Fibroblast of skin of right quadriceps (primary cell): ENCODE results near the gene L3MBTL2.
"Not testable (repeated sequence)": the region's sequence is repeated elsewhere in the genome, so short reads cannot be mapped to it uniquely, and the experiment has no call there.

ENCODE experiments used
- DNase-seq: peaks from one replicate; pipeline ENCODE4 v3.0.0-alpha.2; 2013

L3MBTL2 gene

DNA sequence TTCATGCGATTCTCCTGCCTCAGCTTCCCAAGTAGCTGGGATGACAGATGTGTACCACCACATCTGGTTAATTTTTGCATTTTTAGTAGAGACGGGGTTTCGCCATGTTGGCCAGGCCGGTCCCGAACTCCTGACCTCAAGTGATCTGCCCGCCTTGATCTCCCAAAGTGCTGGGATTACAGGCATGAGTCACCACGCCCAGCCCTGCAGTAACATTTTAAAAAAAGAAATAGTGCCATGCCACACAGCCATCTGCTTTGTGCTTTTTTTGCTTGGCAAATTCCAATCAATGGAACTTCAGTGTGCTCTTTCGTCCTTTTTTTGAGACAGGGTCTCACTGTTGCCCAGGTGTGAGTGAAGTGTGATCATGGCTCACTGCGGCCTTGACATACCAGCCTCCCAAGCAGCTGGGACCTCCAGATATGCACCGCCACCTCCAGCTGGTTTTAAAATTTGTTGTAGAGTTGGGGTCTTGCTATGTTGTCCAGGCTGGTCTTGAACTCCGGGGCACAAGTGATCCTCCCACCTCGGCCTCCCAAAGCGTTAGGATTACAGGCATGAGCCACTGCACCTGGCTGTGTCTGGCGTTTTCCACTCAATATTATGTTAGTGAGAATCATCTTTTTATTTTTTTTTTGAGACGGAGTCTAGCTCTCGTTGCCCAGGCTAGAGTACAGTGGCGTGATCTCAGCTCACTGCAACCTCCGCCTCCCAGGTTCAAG lies 37.4 kb downstream of the L3MBTL2 start:
- DNase-seq = no peak

- no peak for DNase-seq
Observed at GRCh38 chr22:41243361-41243760, 38.2 kb downstream of the L3MBTL2 start.

DNA sequence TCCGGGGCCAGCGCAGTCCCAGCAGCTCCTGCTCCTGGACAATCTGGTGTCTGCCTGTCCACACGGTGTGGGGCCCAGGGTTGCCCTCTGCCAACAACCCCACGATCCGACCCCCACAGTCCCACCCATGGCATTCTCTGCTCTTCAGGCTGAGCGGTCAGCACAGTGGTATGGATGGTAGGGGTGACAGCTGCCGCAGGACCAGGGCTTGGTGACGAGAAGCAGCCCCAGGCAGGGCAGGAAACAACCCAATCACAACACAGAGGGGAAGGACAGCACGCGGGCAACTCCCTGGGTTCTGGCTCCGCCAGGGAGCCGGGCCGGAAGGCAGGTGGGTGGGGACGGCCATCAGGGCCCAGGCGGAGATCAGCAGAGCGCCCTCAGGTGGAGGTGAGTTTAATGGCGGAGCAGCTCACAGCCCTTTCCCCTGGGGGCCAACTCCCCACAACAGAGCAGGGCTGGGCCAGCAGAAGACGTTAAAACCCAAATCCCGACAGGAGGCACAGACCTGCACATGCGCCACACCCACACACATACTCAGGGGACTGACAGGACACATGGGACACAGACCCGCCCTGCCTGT lies 40.9 kb downstream of the L3MBTL2 start:
- no peak for DNase-seq

DNA sequence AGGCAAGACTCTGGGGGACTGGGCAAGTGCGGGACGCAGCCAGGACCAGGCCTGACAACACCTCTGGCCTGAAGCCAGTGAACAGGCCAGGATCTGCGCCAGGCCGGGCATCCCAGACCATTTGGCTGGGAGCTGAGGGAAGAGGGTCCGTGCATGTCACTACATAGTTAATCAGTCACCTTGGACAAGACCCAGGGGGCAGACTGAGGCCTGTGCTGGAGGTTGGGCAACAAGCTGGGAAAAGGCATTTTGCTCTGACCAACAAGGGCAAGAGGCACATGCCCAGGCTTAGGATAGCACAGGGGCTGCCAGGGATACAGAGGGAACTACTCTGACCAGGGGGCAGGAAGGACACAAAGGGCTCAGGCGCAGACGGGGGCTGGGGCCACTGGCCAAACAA lies 42.6 kb downstream of the L3MBTL2 start:
- DNase-seq = no peak

DNA sequence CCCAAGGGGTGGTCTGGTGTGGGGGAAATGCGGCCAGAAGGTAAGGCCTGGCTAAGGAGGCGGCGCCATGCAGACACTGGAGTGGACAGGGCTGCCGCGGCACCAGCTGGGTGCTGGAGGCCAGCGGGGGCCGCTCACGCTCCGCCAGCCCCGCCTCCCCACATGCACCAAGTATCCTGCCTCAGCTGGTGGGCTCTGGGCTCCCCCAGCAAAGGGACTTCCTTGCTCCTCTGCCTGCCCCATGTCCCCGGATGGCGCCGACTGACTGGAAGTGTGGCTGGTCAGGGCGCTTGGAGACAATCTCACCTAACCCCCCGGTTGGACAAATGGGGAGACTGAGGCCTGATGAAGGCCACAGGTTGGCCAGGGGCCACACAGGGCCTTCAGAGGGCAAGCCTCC lies 43.2 kb downstream of the L3MBTL2 start:
- DNase-seq = no peak

GRCh38 chr22:41248758-41249157 lies 43.6 kb downstream of the L3MBTL2 start:
- DNase-seq = no peak

- no peak for DNase-seq
Observed at GRCh38 chr22:41249442-41249841, 44.3 kb downstream of the L3MBTL2 start.

- DNase-seq = no peak
Observed at GRCh38 chr22:41250127-41250526, 45.0 kb downstream of the L3MBTL2 start.

GRCh38 chr22:41252365-41252764 lies 47.3 kb downstream of the L3MBTL2 start:
- DNase-seq = no peak

- DNase-seq = no peak
Observed at GRCh38 chr22:41254230-41254629, 49.1 kb downstream of the L3MBTL2 start.

DNA sequence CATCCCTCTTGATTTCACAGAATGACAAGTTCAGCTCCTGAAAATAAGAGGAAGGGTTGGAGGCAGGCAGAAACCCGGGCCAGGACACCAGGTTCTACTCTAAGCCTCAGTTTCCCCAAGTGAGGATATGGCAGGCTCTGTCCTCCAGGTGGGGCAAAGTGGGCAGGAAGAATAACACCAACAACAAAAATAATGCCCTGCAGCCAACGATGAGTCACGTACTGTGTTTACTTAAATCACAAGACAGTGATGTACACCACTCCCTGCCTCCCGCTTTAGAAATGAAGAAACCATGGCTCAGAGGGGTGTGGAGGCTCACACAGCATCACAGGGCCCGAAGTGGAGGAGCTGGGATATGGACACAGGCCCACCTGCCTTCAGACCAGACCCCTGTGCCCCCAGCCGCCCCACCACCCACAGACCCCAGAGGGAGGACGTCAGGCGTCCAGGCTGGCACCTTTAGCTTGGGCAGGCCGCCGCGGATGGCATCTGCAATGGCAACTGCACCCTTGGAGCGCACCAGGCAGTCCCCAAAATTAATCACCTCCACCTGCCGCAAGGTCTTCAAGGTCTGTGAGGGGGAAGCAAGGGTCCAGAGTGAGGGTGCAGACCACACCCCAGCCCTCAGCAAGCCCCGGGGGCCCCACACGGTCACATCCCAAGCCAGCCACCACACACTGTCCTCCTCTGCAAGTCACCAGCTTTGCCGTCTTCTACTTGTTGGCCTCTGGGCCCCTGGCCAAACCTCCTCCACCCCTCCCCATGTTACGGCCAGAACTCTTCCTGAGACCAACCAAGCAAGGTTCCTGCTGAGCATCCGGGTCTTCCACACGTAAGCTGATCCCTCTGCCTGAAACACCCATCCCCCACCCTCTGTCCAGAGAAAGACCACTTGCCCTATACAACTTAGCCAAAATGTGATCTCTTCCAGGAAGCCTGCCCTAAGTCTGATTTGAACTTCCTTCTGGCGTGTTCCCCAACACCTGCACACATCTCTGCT lies 51.4 kb downstream of the L3MBTL2 start:
- peak; percentile 11 for DNase-seq

DNA sequence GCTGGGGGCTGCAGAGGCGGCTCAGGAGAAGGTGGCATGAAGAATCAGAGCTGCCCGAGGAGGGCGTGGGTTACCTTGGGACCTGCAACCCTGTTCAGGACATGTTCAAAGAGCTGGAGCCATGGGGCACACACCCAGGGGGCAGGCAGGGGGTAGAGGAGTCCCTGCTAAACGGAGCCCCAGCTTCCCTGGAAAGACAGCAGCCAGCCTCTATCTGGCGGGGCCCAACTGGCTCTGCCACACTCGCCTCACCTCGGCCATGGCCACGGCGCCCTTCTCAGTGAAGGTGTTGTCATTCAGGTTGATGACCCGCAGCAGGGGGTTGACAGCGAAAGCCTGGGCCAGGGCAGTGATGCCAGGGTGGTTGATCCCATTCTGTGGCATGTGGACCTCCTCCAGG lies 52.6 kb downstream of the L3MBTL2 start:
- DNase-seq = no peak

DNA sequence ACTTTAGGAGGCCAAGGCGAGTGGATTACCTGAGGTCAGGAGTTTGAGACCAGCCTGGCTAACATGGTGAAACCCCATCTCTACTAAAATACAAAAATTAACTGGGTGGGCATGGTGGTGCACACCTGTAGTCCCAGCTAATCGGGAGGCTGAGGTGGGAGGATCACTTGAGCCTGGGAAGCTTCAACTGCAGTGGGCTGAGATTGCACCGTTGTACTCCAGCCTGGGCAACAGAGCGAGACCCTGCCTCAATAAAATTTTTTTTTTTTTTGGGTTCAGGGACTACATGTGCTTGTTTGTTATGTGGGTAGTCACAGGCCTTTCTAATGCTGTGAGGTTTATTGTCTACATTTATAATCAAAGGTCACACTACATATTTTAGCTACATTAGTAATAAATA lies 54.6 kb downstream of the L3MBTL2 start:
- not testable (repeated sequence) for DNase-seq

DNA sequence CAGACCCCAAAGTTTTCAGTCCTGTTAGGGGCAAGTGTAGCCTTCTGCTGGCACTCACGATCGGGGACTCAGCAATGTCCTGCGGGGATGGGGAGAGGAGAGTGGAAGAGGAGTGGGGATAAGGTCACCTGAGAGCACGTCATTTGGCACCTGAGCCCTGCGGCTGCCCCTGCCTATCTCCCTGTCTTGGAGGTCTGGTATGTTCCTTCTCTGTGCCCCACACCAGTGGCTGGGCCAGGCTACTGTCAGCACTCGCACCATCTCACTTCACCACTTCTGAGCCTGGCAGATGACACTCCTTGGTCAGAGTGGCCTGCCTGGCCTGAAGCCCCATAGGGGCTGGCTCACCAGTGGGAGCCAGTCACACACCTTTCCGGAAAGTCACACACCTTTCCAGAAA lies 55.8 kb downstream of the L3MBTL2 start:
- no peak for DNase-seq

- no peak for DNase-seq
Observed at GRCh38 chr22:41261541-41262249, 56.6 kb downstream of the L3MBTL2 start.

GRCh38 chr22:41262250-41262765 lies 57.2 kb downstream of the L3MBTL2 start:
- no peak for DNase-seq

GRCh38 chr22:41263704-41264103 lies 58.6 kb downstream of the L3MBTL2 start:
- no peak for DNase-seq

DNA sequence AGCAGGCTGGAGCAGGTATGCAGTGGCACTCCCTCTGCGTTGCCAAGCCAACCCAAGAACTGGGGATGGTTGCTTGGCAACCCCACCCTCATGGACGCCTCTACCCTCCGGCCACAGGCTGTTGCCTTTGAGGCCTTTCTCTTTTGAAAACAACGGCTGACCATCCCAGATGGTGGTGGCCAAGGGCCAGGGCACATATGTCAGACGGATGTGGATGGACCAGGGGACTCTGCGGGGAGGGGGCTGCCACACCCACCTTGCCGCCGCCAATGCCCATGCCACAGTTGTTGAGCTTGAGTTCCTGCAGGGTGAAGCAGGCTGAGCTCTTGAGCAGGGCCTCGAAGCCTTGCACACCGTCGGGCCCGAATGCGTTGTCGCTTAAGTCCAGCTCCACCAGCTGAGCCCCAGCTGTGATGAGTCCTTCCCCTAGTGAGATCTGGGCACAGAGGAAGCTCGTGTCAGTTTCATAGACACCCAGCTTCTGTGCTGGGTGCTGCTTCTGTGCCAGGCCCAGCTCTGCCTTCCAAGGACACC lies 59.4 kb downstream of the L3MBTL2 start:
- no peak for DNase-seq

DNA sequence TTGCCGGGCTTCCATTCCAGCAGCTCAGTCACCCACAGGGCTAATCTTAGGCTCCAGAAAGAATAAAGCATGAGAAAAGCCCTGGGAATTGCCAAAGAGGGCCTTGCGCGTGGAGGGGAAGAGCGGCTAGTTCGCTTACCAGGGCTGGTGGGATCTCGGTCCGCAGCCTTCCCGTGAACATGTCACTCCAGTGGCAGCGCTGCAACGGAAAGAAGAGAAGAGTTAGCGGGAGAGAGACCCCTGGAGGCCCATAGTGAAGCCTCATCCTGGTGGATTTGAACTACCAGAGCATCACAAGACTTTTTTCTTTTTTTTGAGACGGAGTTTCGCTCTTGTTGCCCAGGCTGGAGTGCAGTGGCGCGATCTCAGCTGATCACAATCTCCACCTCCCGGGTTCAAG lies 62.8 kb downstream of the L3MBTL2 start:
- no peak for DNase-seq

DNA sequence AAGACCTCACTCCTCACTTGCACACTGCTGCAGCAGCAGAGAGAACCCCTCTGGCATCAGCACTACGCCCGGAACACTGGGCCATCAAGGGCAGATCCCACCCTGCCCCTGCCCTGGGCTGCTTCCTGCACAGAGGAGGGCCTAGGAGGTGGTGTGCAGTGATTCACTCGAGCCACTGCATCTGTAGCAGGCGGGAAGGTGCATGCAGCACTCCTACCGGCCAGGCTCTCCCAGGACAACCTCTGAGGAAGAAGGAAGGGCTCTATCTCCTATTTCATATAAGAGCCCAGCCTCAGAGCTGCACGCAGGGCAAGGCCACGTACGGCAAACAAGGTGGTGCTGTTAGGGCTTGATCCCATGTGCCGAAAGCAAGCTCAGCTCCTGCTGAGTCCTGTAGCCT lies 66.7 kb downstream of the L3MBTL2 start:
- DNase-seq = no peak

DNA sequence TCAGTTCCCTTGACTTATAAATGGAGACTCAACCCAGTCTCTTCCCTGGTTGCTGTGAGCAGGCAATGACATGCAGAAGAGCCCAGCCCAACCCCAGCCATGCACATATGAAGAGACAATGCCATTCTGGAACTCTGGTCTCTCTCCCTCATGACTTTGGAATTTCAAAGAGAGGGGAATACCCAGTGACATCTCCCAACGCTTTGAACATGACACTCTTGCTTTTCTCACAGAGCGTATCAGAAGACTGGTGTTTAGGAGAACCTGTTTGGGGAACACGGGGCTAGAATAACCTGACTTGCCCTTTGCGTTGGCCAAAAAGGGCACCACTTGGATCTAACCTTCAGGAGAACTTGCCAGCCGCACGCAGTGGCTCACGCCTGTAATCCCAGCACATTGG lies 68.0 kb downstream of the L3MBTL2 start:
- no peak for DNase-seq

GRCh38 chr22:41274856-41275255 lies 69.7 kb downstream of the L3MBTL2 start:
- DNase-seq = no peak

DNA sequence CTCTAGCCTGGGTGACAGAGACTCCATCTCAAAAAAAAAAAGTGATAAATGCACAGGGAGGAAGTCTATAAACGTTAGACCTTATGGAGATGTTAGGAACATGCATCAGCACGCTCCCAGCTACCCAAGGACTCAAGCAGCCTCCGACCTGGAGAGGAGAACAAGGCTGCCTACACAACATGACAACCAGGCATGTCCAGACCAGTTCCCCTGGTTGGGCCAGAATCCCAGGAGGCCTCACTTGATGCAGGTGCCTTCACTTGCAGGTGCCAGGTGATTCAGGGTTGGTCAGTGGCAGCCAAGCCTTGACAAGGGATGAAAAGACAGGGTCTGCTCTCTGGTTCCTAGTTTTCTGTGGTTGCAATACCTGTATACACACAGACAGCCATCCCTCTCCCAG lies 75.0 kb downstream of the L3MBTL2 start:
- no peak for DNase-seq
